Activated gamma-delta T cell (primary cell): Measurements from ENCODE around the gene PLA2G5.
"Not testable (repeated sequence)": the region's sequence is repeated elsewhere in the genome, so short reads cannot be mapped to it uniquely, and the experiment has no call there.

Source experiments
- DNase-seq: peaks from one replicate; lab custom pipeline; 2025; lab: John Stamatoyannopoulos, UW
- total RNA-seq, 2 donors: gene quantifications; one replicate each; lab custom pipeline; 2026; lab: John Stamatoyannopoulos, UW

The PLA2G5 gene
- total RNA-seq, result 0 reads per million in 2 donors

GRCh38 chr1:20069874-20070273 is at the start of gene PLA2G5:
TSS of gene PLA2G5 (plus strand) at chr1:20070194. CDS start at chr1:20084831, 14,637 bp downstream.
- DNase-seq, result no peak

DNA sequence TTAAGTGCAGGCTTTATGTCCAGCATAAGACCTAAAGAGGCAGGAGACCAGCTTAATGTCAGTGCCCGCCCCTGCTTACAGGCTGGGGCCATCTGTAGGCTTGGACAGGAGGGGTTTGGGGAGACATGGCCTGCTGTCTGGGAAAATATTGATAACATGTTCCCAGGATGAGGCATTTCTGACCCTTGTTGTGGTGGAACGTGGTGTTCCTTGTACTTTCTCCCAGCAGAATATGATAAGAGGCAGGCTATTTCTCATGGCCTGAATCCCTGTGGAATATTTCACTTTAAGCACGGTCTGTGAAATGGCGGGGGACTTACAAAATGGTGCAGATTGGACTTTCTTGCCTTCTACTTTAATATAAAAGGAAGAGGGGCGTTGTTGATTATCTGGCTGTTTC is 41.9 kb upstream of the PLA2G5 start:
- DNase-seq, result no peak

DNA sequence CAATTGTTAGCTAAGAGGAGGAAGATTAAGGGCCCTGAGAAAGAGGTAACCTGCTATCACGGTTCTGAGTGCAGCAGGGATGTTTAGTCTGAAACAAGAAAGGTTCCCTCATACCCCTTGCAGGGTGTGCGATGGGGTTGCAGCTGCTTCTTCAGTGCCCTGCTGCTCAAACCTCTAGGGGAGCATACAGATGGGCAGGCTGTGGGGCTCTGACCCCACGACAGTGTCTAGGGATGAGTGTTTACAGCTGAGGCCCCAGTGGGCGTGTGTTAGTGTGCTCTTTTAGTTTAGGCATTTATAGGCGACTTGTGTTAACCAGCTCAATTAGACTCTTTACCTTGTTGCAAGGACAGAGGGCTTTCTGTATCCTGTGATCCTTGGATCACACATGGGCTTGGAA is 41.3 kb upstream of the PLA2G5 start:
- no peak for DNase-seq

- DNase-seq, result no peak
Observed at GRCh38 chr1:20029178-20029912, 40.6 kb upstream of the PLA2G5 start.

- not testable (repeated sequence) for DNase-seq
Observed at GRCh38 chr1:20030436-20031151, 39.4 kb upstream of the PLA2G5 start.

DNA sequence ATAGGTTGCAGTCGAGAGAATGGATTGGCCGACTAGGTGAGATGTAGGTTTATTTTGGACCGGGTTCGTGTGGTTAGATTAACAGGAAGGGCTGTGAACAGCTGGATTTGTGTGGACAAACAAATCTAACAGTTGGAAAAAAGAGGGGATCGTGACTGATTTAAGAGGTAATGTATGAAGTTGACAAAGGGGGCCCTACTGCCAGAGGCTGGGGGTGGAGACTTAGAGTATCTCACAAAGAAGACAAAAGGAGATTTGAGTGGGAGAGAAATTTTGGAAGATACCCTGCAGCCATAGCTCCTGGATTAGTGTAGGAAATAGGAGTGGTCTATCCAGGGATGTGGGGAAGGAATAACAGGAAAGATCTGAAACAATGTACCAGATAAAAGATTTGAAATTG is 38.8 kb upstream of the PLA2G5 start:
- DNase-seq, result no peak

- no peak for DNase-seq
Observed at GRCh38 chr1:20031836-20032235, 38.2 kb upstream of the PLA2G5 start.

GRCh38 chr1:20032425-20032824 is 37.6 kb upstream of the PLA2G5 start:
- DNase-seq, result no peak

DNA sequence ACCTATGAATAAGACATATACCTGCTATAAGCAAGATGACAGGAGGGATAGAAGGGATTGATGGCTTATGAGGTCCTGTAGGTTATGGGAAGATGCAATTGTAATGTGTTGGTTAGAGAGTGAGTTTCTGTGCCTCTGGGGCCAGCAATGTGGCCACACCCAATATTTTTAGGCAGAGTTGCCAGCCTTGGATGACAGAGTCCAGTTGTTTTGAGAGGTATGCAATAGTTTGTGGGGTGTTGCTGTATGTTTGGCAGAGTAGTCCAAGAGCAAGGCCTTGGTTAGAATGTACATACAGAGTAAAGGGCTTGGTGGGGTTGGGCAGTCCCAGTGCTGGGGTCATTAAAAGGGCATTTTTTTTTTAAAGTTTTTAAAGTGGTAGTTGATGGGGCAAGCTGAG is 36.6 kb upstream of the PLA2G5 start:
- DNase-seq, result no peak

GRCh38 chr1:20035114-20035513 is 34.9 kb upstream of the PLA2G5 start:
- DNase-seq, result no peak

DNA sequence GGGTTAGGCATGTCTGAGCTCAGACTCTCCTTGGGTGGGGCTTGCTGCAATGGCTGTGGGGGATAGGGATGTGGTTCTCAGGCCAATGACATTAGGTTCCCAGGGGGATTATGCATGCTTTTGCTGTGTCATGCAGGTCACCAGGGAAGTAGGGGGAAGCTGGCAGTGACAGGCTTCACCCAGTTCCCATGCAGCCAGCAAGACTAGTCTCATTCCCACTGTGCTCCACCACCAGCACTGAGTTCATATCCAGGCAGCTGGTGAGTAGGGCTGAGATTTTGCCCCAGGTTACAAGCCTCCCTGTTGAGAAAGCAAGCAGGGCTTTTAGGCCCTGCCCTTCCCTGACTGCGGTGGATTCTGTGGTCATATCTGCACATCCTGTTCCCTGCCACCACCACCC is 32.1 kb upstream of the PLA2G5 start:
- no peak for DNase-seq

- DNase-seq, result no peak
Observed at GRCh38 chr1:20047096-20047495, 22.9 kb upstream of the PLA2G5 start.

GRCh38 chr1:20048563-20048962 is 21.4 kb upstream of the PLA2G5 start:
- DNase-seq, result no peak

- not testable (repeated sequence) for DNase-seq
Observed at GRCh38 chr1:20049056-20049798, 20.8 kb upstream of the PLA2G5 start.

DNA sequence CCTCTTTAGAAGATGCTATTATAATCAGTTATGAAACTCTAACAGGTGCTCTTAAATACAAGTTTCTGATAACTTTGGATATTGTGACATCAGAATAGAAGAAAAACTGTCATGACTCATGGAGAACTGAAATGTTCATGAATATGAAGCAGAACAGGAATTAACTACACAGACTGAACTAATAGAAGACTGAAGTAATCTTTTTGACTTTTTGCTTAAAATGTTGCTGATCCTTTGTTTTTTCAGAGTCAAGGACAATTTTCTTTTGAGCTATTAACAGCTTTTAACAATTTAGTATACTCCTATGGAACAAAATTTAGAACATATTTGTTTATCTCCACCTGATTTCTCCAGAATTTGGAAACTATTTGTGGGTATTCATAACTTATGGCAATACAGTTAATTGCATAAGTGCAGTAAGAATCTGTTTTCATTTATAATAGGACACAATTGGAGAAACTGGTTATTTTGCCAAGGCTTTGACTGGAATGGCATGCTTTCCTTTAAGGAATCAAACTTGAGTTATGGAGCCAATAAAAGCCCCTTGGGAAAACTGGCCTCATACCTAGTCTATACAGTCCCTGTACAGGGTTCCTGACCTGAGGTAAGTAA is 18.7 kb upstream of the PLA2G5 start:
- no peak for DNase-seq

DNA sequence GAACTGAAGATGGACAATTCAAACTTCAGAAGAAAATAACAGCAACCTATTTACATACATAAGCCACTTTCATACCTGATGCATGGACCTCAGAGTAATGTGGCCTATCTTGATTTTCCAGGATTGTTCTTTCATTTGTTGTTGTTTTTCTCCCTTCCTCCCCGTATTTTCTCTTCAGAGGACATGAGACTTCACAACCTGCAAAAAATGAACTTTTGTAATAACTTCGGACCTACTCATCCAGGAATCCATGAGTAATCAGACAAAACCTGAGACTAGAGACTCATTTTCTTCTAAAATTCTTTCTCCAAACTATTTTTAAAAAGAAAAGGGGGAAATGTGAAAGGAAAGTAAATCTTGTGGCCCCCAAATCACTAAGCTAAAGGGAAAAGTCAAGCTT is 17.6 kb upstream of the PLA2G5 start:
- DNase-seq, result no peak

- DNase-seq, result no peak
Observed at GRCh38 chr1:20057886-20058420, 12.0 kb upstream of the PLA2G5 start.

DNA sequence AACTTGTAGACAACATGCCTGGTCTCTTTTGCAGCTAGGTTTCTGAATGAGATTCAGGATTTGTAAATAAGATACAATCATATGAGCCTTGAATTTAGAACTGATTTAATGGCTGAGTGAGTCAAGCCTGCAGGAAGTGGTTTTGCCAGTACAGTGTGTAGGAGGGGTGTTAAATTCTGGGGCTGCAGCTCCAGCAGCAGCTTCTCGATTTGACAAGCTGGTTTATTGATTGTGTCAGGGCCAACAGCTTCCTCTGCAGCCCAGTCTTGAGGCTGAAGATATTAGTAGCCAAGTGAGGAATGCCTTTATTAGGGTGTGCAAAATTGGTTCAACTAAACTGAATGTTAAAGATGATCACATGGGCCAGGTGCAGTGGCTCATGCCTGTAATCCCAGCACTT is 11.5 kb upstream of the PLA2G5 start:
- DNase-seq, result no peak

DNA sequence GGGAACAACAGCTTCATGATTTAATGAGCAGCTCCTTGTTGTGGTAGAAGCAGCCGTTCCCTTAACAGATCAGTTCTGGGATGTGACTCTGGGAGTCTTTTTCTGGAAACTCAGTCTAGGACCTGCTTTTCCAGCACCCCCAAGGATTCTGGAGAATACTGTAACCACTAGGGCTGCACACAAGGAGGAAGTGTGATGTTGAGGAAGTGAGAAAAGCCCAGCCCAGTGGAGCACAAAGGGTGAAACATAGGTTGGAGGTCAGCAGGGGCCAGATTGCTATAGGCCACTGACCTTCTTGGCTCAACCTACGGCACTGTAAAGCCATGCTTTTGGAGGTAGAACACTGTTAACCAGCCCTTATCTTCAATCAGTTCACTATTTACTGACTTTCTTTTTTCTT is 10.1 kb upstream of the PLA2G5 start:
- DNase-seq, result no peak

DNA sequence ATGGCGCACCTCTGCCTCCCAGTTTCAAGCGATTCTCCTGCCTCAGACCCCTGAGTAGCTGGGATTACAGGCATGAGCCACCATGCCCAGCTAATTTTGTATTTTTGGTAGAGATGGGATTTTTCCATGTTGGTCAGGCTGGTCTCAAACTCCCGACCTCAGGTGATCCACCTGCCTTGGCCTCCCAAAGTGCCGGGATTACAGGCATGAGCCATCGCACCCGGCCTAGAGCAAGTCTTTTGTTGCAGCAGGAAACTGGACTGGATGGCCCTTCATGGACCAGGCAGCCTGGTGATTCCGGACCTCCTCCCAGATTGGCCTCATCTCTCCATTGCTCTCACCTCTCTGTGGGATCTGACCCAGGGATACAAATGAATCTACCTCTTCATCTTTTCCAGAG is 9.2 kb upstream of the PLA2G5 start:
- DNase-seq, result not testable (repeated sequence)

DNA sequence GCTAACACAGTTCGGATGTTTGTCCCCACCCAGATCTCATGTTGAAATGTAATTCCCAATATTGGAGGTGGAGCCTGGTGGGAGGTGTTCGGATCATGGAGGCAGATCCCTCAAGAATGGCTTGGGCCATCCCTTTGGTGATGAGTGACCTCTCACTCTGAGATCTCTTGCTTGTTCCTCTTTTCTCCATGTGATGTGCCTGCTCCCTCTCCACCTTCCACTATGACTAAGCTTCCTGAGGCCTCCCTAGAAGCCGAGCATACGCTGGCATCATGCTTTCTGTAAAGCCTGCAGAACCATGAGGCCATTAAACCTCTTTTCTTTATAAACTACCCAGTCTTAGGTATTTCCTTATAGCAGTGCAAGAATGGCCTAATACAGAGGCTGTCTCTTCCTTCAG is 8.1 kb upstream of the PLA2G5 start:
- DNase-seq, result no peak

DNA sequence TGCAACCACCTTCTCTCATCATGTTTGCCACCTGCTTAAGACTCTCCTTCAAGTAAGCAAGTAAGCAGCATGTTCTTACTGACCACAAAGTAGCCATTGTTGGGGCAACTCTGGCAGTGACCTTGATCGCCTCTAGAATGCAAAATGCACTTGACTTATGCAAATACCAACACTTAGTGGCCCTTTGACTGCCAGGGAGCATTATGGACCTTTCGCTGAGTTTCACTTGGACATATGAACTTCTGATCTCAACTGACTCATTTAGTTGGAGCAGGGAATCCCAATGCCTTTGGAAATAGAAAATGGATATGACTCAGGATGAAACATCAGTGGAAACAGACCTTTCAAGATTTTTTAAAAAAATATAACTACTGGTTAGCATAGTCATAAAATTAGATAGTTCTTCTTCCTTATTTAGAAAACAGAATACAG is 6.1 kb upstream of the PLA2G5 start:
- no peak for DNase-seq
